Measurements from ENCODE around the gene ALB. TPM values are rescaled to one million over a fixed set of nuclear protein-coding genes. Genes with fewer than 3 reads are reported as not detected.

The ALB gene
- total RNA-seq, 1 experiment from 2014 or later = 23.4 TPM

DNA sequence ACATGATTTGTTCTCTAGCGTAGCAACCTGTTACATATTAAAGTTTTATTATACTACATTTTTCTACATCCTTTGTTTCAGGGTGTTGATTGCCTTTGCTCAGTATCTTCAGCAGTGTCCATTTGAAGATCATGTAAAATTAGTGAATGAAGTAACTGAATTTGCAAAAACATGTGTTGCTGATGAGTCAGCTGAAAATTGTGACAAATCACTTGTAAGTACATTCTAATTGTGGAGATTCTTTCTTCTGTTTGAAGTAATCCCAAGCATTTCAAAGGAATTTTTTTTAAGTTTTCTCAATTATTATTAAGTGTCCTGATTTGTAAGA lies 2.4 kb downstream of the ALB start (continued):
- TF ChIP-seq ZNF512 (CRISPR knock-in tag; IDR thresholded peaks at IDR 0.05; ENCODE audit: borderline replicate concordance) (no peak), FOXP4 (CRISPR knock-in tag; IDR thresholded peaks at IDR 0.05) (no peak), CTCF (IDR thresholded peaks at IDR 0.05) (no peak), SOX15 (CRISPR knock-in tag; IDR thresholded peaks at IDR 0.05) (no peak), TEAD4 (CRISPR knock-in tag; IDR thresholded peaks at IDR 0.05) (no peak), MYBL2 (CRISPR knock-in tag; IDR thresholded peaks at IDR 0.05) (no peak), MLX (CRISPR knock-in tag; IDR thresholded peaks at IDR 0.05) (no peak)

- CTCF ChIA-PET = no interaction called here
- Mint-ChIP-seq H3K27me3 (ENCODE audit: low read depth) (no peaks in the 10 kb centered on the region), H3K4me3 (no peak overlapping the region), H3K36me3 (no peaks in the 10 kb centered on the region), H3K27ac (no peak overlapping the region), H3K4me1 (peaks cover 10% of the 10 kb centered on the region), H3K9me3 (no peaks in the 10 kb centered on the region)
- ATAC-seq (no peak), DNase-seq (ENCODE audit: low spot score) (no peak)
- POLR2A ChIA-PET = no interaction called here
- TF ChIP-seq GABPB1 (CRISPR knock-in tag; IDR thresholded peaks at IDR 0.05) = no peak
- no peak for TF ChIP-seq CBFB (CRISPR knock-in tag; IDR thresholded peaks at IDR 0.05; ENCODE audit: low read depth)
- no peak for TF ChIP-seq TEAD4 (CRISPR knock-in tag; IDR thresholded peaks at IDR 0.05)
- no peak for TF ChIP-seq ATF3 (CRISPR knock-in tag; conservative IDR thresholded peaks at IDR 0.05)
- no peak for TF ChIP-seq JAZF1 (CRISPR knock-in tag; IDR thresholded peaks at IDR 0.05)
- TF ChIP-seq, protein P1, sequence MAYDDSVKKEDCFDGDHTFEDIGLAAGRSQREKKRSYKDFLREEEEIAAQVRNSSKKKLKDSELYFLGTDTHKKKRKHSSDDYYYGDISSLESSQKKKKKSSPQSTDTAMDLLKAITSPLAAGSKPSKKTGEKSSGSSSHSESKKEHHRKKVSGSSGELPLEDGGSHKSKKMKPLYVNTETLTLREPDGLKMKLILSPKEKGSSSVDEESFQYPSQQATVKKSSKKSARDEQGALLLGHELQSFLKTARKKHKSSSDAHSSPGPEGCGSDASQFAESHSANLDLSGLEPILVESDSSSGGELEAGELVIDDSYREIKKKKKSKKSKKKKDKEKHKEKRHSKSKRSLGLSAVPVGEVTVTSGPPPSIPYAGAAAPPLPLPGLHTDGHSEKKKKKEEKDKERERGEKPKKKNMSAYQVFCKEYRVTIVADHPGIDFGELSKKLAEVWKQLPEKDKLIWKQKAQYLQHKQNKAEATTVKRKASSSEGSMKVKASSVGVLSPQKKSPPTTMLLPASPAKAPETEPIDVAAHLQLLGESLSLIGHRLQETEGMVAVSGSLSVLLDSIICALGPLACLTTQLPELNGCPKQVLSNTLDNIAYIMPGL (CRISPR knock-in tag; IDR thresholded peaks at IDR 0.05) = no peak
- TF ChIP-seq, protein P2, sequence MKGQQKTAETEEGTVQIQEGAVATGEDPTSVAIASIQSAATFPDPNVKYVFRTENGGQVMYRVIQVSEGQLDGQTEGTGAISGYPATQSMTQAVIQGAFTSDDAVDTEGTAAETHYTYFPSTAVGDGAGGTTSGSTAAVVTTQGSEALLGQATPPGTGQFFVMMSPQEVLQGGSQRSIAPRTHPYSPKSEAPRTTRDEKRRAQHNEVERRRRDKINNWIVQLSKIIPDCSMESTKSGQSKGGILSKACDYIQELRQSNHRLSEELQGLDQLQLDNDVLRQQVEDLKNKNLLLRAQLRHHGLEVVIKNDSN (CRISPR knock-in tag; IDR thresholded peaks at IDR 0.05) = no peak
- no peak for TF ChIP-seq ZNF423 (CRISPR knock-in tag; IDR thresholded peaks at IDR 0.05)
- TF ChIP-seq ZSCAN18 (CRISPR knock-in tag; IDR thresholded peaks at IDR 0.05) = no peak
- no peak for TF ChIP-seq FOXP4 (CRISPR knock-in tag; IDR thresholded peaks at IDR 0.05)
- TF ChIP-seq FOXP1 (CRISPR knock-in tag; IDR thresholded peaks at IDR 0.05; ENCODE audit: borderline replicate concordance) = no peak
- TF ChIP-seq ZNF416 (CRISPR knock-in tag; IDR thresholded peaks at IDR 0.05) = no peak
- no peak for TF ChIP-seq ERG (CRISPR knock-in tag; IDR thresholded peaks at IDR 0.05)
- TF ChIP-seq ZNF232 (CRISPR knock-in tag; IDR thresholded peaks at IDR 0.05) = no peak
Measured at GRCh38 chr4:73407227-73407673, 3.2 kb downstream of the ALB start.
